LHCN-M2 (cell line): ENCODE data around the gene MNT. TPM values are rescaled to one million over a fixed set of nuclear protein-coding genes. Genes with fewer than 3 reads are reported as not detected.

Source experiments
- DNase-seq: peaks from one replicate; pipeline ENCODE4 v3.0.0-alpha.2; 2012; ENCODE audit warnings: low read depth
- total RNA-seq: library from RNA; depleted of rRNA; stranded (reverse); fragments of >200 nt; gene quantifications from 2 replicates; pipeline ENCODE4 v1.2.3, GENCODE V29; 2014

The MNT gene
- total RNA-seq, 1 experiment from 2014 or later: 6.8 TPM

DNA sequence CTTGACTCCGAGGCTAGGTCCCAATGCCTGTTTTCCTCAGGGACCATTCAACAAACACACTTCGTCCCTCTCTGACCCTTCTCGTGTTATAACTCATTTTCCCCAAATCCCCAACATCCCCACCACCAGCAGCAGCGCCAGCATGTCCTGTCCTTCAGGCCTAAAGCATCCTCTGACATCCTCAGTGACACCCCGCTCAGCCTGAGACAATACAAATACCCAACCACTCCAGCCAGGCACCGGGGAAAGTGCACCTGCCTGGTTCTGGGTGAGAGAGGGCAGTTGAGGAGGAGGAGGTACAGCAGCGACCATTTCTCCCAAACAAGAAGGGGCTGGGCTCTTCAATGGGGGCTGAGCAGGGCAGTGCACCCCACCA, 4.7 kb downstream of the MNT start:
- DNase-seq: no peak

DNA sequence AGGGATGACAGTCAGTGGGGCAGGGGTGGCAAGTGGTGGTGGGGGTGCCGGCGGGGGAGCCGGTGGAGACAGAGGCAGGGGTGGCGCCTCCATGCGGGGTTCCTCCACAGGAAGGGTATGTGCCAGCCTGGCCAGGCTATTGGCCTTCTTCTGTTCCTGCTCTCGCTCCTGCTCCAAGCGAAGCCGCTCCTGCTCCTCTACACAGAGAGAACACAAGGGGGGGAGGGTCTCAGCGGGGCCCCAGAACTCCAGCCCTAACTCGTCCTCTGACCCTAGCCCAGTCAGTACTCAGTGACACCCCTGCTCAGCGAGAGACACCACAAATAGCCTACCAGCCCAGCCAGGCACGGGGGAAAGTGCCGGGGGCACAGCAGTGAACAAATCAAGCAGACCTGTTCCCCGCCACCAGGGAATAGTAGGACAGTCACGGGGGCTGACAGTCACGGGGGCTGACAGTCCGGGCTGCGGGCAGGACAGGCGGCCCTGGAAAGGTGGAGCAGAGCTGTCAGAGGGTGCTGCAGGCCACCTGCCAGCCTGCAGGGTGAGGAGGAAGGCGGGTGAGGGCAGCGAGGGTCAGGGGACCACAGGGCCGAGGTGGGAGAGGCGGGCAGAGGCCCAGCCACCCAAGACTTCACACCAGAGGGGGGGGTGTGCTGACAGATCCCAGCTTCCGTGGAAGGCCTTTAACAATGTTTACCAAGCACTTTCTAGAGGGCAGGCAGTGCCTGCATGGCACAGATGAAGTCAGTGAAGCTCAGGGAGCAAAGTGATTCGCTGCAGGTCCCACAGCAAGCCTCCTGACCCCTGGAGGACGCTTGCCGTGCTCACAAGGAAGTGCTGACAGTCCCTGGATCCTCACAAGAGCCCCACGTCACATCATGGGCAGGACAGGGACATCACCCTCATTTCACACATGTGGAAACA, 5.3 kb downstream of the MNT start:
- no peak for DNase-seq

DNA sequence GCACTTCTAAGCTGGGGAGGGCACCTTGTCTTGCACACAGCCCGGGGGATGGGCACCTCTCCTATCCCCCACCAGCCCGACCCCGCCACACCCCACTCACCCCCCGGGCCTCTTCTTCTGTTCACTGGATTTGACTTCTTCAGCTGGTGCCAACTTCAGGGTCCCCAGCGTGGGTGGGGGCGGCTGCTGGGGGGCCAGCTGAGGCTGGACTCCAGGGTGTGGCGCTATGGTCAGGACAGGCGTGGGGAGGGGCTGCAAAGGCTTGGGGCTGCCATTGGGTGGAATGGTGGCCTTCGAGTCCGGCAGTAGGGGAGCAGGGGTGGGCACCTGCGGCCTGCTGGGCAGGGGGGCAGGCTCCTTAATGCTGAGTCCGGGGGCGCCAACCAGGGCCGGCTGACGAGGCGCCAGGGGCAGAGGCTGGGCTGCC, 6.1 kb downstream of the MNT start:
- DNase-seq: no peak

DNA sequence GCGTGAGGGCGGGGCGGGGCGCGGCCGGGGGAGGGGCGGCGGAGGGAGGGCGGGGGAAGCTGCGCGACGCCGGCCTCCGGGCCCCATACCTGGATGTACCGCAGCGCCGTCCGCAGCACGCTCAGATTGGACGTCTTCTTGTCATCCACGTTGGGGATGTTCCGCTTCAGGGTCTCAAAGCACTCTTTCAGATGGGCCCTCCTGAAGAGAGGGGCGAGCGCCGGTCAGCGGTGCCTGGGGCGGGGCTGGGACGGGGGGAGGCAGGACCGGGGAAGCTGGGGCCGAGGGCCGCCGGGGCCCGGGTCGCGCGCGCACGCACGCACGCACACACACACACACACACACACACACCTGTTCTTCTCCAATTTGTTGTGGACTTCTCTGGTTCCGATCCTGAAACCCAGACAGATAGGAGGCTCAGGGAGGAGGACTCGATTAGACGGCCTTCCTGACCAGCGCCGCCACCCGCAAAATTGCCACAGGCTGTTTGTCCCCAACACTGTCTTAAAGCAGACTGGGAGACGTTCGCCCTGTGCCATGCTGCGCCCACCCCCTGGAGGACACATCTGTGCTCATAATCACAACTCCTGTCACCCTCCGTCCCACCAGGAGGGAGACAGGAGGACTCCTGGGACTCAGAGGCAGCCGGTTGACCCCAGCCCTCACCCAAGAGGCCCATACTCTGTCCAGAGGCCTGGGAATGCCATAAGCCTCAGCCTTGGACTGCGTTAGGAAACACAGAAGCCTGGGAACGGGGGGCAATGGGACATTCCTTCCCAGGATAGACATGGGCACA, 6.7 kb downstream of the MNT start:
- DNase-seq: no peak

DNA sequence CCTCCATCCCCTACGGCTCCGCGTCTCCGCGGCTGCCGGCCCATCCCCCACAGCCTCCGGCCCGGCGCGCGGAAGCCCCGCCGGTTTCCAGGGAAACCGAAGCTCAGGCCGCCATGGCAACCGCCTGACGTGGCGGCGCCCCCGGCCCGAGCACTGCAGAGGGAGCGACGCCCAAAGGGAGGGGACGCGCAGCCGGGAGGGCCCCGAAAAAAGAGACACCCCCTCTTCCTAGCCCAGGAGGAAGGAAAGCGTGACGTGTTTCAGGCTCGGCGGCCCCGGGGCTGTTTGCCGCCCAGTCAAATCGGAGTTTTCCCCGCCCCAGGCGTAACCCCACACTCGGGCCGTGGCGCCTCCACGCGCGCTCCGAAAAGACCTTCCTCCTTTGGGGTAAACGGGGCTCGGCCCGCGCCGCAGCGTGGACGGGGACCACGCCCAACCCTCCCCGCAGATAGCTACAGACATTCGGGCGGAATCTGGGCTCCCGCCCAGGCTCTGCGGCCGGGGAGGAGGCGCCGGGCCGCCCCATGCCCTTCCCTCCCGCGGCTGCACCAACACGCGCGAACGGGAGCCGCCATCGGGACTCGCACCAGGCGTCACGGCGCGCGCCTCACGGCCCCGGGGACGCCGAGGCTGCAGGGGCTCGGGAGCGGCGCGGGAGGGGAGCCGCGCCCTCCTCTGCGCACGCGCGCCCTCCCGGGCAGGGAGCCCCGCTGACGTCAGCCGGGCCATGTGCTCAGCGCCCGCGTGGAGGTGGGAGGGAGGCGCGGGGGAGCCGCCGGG, 7.5 kb downstream of the MNT start:
- peak; percentile 80 for DNase-seq

DNA sequence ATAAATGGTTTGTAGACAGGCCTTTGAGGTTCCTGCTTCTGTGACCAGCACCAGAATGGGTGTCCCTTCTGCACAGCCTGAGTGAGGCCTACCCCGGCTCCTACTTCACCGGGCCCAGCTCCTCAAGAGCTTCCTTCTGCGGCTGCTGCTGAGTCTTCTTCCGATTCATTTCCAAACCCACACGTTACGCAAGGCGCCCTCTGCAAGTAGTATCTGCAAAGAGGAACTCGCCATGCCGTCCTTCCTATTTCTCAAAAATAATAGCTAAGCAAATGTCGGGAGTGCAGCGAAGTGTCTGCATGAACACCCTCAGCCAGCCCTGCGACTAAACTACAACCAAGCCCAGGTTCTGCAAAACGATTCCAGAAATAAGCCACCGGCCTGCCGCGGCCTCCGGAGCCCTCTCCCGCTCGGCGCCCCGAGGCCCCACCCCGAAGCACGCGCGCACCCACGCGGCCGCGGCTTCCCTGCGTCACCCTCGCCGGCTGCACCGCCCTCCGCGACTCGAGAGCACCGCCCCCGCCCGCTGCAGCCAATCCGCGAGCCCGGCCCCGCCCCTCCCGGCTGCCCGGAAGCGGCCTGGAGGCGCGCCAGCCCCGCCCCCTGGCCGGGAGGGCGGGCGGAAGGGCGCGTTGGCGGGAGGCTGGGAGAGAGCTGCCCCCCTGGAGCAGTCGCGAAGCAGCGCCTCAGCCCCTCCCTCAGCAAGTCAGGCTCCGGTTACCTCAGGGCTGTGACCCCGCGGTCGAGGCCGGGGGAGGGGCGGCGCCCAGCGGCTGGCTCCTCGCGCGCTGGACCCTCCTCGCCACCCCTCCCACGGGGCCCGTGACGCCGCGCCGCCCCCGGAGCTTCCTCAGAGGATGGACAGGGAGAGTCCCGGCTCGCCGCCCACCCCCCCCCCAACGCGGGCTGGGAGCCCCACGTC, 8.3 kb downstream of the MNT start:
- peak; percentile 92 for DNase-seq

DNA sequence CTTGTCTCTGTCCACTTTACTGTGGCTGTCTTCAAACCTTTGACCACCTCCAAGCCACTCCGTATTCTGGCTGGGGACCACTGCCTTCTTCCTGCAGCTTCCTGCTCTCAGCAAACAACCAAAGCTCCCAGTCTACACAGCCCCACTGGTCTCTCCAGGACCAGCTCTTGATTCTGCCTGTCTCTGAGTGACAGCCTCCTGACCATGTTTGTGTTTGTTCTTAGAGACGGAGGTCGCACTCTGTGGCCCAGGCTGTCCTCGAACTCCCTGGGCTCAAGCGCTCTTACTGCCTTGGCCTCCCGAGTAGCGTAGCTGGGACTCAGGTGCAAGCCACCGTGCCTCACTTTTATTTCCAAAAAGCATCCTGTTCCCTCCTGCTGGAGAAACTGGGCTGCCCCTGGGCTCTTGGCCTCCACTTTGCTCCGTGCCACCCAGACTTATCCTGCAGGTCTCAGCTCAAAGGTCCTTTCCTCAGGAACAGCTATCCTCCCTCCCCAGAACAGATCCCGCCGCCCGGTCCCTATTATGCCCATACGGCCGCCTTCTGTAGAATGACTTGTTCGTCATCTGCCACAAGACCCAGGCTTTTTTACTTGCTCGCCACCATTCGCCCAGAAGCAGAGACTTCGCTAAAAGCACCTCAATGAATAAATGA, 9.1 kb downstream of the MNT start:
- no peak for DNase-seq

DNA sequence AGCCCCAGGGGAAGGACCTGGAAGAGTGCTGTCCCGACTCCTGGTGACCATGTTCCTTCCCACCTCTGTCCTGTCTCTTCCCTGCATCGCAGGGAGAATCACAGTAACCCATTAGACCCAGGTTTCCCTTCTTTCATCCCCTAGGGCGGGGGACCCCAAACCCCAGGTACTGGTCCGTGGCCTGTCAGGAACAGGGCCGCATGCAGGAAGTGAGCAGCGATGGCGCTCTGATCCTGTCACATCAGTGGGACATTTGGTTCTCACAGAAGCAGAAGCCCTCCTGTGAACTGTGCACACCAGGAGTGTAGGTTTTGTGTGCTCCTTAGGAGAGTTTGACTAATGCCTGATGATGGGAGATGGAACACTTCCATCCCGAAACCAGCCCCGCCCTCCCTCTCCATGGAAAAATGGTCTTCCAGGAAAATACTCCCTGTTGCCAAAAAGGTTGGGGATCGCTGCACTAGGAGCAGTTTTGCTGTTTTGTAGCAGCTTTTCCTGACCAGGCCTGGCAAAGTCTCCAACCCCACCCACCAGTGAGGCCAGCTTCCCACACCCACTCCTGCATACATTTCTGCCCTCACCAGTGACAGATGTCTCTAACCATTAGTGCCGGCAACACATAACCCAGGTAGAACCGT, 10.5 kb downstream of the MNT start:
- no peak for DNase-seq

DNA sequence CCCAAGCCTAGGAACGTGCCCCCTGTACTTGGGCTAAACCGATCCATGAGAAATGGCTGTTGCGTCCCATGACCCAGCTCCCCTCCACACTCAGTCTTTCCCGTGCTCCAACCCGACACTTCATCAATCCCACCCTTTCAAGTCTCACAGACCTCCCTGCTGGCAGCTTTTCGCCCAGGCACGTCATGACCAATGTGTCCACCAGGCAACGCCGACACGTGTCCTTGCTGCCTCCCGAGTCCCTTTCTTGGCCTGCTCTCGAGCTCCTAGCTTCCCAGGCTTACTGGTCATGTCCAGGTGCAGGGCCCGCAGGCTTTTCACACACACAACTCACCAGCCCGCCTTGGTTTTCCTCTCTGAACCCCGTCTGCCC, 12.2 kb downstream of the MNT start:
- no peak for DNase-seq

DNA sequence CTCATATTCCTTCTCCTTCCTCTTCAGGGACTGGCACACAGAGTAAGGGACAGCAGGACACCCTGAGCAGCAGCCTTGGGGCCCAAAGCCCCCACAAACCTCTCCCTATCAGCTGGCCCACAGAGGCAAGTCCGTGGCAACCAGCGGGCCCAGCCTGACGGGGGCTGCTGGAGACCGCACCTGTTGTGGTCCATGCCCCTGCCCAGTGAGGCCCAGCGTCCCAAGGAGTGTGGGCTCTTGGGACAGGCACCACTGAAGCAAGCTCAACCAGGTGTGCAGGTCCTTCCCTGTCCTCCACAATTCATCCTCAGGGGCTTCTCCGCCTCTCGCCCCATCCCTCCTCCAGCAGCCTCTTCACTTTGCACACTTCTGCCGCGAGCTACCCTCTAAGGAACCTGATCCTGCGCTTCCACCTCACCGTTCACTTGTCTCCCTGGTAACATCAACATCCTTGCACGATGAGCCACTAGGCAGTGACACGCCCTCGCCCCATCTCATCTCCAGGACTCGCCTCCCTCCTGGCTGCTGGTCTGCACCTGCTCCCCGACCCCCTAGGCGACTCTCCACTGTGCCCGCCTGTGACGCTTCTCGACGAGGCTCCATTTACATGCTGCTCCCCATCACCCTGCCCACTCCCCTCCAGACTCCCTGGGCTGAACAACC, 12.7 kb downstream of the MNT start:
- no peak for DNase-seq

DNA sequence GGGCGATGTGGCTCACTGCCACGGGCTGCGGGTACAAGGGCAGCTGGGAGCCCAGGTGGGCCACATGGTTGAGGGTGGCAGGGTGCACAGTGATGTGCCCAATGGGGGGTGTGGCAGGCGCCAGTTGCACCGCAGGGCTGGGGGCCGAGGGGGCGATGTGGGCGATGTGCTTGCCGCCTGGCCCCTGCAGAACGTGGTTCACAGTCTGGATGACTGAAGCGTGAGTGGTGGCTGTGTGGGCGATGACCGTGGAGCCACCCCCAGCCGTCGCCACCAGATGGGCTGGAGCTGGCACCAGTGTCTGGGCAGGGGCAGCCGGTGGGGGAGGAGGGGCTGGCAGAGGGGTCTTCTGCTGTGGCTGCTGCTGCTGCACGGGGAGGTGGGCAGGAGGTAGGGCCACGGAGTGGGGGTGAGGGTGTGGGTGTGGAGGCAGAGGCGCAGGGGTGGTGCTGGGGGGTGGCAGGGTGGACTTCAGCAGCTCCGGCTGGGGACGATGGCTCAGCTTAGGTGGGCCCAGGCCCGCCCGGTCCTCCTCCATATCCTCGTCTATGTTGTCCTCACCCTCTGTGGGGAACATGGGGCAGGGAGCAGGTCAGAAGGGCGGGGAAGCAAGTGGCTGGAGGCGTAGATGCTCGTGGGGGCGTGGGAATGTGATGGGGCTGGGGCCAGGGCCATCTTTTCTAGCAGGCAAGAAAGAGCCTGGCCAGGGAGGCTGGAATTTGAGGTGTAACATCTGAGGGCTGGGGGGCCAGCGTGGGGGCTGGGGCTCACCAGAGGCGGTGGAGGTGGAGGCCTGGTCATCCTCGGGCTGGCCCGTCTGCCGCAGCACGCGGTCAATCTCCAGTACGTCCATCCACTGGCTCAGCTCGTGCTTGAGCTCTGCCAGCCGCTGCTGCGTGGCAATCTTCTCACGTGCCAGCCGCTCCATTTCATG, 13.5 kb downstream of the MNT start:
- no peak for DNase-seq

DNA sequence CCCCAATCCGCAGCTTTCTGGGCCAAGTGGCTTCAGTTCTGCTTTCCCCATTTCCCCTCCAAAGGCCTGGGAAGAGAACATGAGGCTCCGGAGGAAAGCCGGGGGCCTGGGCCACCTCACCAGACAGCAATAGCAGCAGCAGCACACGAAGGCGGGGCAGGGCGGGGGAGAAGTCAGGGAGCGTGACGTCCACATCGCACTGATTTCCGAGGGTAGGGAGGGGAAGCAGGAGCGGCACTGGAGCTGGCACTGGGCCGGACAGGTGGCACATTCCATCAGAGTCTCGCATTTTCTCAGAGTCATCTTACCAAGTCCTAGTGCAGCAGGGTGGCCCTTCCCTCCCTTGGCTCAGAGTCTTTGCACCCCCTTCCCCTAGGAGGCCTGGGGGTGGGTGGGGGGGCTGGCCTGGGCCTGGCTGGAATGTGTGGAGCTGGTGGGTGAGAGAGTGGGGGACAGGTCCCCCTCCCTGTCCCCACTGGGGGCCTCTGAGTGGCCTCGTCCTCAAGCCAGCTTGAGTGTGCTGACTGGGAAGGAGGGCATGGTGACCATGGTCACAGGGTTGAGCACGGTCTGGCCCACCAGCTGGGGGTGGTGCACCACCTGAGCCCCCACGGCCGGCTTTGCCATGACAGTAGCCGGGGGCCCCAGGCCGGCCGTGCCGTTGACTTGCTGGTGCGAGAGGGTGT, 14.3 kb downstream of the MNT start:
- no peak for DNase-seq

DNA sequence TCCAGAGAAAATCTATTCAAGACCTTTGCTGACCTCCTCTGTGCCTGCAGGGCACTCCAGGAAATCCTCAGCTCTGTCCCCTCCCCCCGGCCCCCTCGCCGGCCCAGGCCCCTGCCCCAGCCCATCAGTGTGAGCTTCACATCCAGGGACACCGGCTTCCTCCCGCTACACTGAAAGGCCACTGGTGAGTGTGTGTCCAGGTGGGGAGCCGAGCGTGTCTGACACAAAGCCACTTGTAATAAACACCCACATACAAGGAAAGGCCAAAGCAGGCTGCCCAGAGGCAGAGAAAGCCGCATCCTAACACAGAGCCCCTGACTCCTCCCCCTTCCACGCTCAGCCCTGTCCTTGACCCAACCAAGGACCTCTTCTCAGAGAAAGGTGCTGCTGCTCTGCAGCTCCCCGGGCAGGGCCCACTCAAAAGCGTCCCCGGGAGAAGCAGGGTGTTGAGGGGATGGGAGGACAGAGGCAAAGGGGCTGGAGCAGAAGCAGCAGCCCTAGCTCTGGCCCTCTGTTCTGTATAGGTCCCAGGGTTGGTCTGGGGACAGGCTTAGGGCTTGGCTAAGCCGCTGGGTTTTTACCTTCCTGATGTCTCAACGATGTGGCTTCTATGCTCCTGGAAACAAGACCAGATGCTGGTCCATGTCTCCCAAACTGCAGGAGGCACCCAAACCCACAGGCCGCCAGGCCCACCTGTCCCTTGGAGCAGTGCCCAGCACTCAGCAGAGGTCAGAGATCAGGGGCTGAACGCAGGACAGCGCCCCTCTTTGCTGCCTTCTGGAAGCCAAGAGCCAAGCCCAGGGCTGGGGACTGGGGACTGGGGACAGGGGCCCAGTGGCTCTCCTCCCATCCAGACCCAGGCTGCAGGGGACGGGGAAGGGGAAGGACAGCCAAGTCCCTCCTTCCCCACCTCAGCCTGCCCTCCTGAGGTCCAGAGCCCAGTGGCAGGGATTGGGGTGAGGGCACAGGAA, 15.3 kb downstream of the MNT start:
- no peak for DNase-seq

DNA sequence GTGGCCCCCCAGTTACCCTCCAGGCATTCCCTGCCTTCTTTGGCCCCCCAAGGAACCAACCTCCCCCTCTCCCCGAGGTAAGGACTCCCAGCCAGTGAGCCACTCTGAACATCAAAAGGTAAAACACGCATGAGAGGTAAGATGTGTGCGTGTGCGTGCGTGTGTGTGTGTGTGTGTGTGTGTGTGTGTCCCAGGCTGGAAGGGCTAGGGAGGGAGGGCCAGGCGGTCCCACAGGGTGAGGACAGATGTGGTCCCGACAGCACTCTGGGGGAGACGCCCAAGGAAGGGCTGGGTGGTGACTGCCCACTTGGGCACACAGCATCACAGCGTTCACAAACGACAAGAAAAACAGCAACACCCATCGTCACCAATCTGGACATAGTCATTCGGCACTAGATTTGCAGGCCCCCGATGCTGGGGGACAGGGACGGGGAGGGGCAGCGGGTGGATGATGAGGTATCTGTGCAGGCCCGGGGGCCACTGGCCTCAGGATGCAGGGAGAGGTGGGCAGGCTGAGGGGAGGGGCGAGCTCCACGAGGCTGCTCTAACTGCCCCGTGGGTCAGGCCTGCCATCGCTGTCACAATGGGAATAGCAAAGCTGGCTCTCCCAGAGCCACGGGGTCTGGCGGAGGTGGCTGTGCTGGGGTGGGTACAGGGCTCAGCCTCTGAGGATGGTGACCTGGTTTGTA, 16.3 kb downstream of the MNT start:
- no peak for DNase-seq

DNA sequence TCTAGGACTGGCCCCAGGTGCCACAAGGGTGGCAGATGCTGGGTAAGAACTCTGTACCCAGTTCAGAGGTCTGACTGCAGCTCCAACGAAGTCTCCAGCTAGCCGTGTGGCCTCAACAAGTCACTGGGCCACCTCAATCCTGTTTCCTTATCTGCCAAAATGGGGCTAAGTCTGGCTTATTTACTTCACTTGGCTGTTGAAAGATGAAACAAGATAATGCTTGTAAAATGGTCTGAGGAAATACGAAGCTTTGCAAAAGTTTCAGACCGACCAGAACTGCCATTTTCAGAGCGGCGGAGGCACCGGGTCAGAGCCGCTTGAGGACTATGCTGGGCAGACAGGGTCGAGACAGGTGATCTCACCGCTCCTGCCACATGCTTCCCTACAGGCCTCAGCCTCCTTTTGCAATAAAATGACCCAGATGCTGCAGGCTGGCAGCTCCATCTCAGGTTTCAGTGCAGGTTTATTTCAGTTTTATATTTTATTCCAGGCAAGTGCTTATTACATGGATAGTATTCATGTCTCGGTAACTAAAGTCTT, 17.2 kb downstream of the MNT start:
- DNase-seq: no peak
